ENCODE data around the gene BCL2.
"Not testable (repeated sequence)": the region's sequence is repeated elsewhere in the genome, so short reads cannot be mapped to it uniquely, and the experiment has no call there.

The BCL2 gene

DNA sequence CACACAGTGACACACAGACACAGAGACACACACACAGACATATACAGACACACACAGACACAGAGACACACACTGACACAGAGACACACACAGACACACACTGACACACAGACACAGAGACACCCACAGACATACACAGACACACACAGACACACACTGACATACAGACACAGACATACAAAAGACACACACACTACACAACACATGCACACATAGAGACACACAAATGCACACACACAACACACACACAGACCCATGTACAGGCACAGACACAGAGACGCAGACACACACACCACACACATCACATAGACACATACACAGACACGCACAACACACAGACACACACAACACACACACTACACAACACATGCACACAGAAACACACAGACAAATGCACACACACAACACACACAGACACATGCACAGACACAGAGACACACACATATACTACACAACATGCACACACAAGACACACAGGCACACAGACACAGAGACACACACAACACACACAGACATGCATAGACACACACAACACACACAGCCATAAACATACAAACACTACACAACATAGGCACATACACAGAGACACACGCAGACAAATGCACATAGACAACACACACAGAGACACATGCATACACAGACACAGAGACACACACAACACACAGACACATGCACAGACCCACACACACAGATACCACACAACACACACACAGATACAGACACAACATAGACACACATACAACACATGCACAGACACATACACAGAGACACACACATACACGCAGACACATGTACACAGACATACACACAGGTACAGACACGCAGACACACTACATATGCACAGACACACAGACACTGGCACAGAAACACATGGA, 120.5 kb downstream of the BCL2 start:
- no peak overlapping the region for H3K27ac ChIP-seq (ENCODE audit: low read depth, low read length)
- no peaks in the 10 kb centered on the region for H3K4me1 ChIP-seq (ENCODE audit: control insufficient read depth, insufficient read depth, low read length)
- no peaks in the 10 kb centered on the region for H3K36me3 ChIP-seq (ENCODE audit: control insufficient read depth, insufficient read depth, low read length)
- H3K27me3 ChIP-seq (ENCODE audit: control insufficient read depth, insufficient read depth, low read length) = no peaks in the 10 kb centered on the region
- H3K9ac ChIP-seq (ENCODE audit: low read length) = no peak overlapping the region
- H3K4me3 ChIP-seq (ENCODE audit: low read length) = peak overlapping the region; percentile 6

DNA sequence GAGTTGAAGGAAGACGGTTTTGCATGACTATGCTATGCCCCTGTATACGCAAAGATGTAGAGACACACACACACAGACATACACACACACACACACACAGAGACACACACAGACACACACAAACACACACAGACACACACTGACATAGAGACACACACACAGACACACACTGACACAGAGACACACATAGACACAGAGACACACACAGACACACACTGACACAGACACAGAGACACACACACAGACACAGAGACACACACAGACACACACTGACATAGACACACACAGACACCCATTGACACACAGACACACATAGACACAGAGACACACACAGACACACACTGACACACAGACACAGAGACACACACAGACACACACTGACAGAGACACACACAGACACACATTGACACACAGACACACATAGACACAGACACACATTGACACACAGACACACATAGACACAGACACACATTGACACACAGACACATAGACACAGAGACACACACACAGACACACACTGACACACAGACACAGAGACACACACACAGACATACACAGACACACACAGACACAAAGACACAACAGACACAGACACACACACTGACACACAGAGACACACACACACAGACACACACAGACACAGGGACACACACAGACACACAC, 121.3 kb downstream of the BCL2 start:
- no peak overlapping the region for H3K4me3 ChIP-seq (ENCODE audit: low read length)
- no peaks in the 10 kb centered on the region for H3K36me3 ChIP-seq (ENCODE audit: control insufficient read depth, insufficient read depth, low read length)
- H3K27ac ChIP-seq (ENCODE audit: low read depth, low read length) = no peak overlapping the region
- no peaks in the 10 kb centered on the region for H3K4me1 ChIP-seq (ENCODE audit: control insufficient read depth, insufficient read depth, low read length)
- H3K9ac ChIP-seq (ENCODE audit: low read length) = no peak overlapping the region
- H3K27me3 ChIP-seq (ENCODE audit: control insufficient read depth, insufficient read depth, low read length) = no peaks in the 10 kb centered on the region

DNA sequence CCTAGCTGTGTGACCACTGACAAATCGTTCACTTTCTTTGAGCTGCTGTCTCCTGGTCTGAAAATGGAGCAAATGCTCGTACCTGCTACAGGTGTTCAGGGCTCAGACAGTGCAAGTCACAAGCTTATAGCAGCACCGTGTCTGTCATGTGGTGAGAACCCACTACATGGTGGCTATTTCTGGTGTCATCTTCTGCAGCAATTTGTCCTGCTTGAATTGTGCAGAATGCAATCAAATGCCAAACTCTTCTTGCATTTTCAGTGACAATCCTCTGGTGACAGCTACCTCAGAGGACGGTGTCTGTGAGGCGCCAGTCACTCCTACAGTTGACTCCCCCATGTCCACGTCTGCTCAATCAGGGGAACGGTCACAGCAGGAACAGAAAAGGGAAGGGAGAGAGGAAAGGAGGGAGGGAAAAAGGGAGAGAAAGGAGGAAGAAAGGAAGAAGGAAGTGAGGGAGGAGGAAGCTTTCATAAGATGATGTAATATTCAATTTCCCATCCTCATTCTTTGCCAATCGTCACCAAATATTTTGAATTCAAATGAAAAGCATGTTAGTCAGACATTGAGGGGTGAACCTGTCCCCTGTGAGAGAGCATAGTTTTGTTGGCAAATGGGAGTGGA, 122.2 kb downstream of the BCL2 start:
- Histone ChIP-seq H3K4me1 (ENCODE audit: control insufficient read depth, insufficient read depth, low read length) (no peaks in the 10 kb centered on the region), H3K27ac (ENCODE audit: low read depth, low read length) (no peak overlapping the region), H3K36me3 (ENCODE audit: control insufficient read depth, insufficient read depth, low read length) (no peaks in the 10 kb centered on the region), H3K9ac (ENCODE audit: low read length) (no peak overlapping the region), H3K27me3 (ENCODE audit: control insufficient read depth, insufficient read depth, low read length) (no peaks in the 10 kb centered on the region), H3K4me3 (ENCODE audit: low read length) (no peak overlapping the region)

DNA sequence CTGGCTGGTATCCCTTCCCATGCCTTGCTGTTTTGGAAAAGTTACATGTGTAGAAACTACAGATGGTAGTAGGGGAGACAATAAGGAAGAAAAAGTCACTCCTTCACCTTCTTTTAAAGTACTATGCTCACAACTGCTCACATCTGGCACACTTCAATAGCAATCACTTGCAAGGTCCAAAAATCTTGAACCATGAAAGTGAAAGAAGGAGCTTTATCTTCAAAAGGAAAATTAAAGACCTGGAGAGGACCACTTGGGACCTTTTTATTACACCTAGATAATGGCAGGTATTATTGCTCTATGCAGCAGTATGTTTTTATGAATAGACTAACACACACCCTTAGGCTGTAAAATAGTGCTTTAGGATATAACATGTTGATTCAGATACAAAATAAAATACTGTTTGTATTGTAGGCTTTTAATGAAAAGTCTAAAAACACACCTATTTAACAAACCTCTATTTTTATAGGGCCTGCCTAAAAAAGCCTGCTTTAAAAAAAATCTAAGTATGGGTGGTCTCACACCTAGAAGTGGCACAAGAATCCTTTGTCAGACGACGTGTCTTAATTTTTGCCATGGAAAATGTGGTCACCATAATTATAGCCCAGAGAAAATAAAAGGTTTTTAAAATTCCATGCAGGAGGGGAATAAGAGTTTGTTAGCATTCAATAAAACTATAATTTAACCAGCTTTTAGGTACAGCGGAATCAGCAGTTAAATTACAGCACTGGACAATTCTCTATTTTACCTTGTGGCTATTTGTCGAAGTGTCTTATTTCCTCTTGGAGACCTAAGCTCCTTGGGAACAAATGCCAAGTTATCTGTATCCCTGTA, 124.0 kb downstream of the BCL2 start:
- H3K4me3 ChIP-seq (ENCODE audit: low read length) = no peak overlapping the region
- H3K27me3 ChIP-seq (ENCODE audit: control insufficient read depth, insufficient read depth, low read length) = no peaks in the 10 kb centered on the region
- no peak overlapping the region for H3K9ac ChIP-seq (ENCODE audit: low read length)
- no peak overlapping the region for H3K27ac ChIP-seq (ENCODE audit: low read depth, low read length)
- H3K36me3 ChIP-seq (ENCODE audit: control insufficient read depth, insufficient read depth, low read length) = no peaks in the 10 kb centered on the region
- H3K4me1 ChIP-seq (ENCODE audit: control insufficient read depth, insufficient read depth, low read length) = no peaks in the 10 kb centered on the region

DNA sequence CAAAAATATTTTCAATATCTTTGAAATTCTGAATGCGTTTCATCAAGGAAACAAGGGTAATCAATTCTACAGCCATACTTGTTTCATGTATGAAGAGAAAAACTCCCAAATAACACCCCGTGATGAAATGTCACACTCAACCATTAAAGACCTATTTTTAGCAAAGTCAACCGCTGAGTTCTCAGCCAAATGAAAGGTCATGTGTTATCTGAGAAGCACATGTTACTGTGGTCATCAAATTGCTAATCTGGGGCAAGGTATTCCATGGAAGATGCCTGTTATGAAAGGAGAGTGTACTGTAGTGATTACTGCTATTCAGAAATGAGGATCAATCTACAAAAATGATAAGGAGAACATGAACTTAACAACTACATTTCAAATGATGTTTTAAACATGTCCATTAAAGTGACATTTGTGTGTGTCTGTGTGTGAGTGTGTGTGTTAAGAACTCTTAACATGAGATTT, 126.7 kb downstream of the BCL2 start:
- Histone ChIP-seq H3K27ac (ENCODE audit: low read depth, low read length) (no peak overlapping the region), H3K27me3 (ENCODE audit: control insufficient read depth, insufficient read depth, low read length) (no peaks in the 10 kb centered on the region), H3K9ac (ENCODE audit: low read length) (no peak overlapping the region), H3K4me1 (ENCODE audit: control insufficient read depth, insufficient read depth, low read length) (peaks cover 3% of the 10 kb centered on the region), H3K36me3 (ENCODE audit: control insufficient read depth, insufficient read depth, low read length) (no peaks in the 10 kb centered on the region), H3K4me3 (ENCODE audit: low read length) (no peak overlapping the region)

DNA sequence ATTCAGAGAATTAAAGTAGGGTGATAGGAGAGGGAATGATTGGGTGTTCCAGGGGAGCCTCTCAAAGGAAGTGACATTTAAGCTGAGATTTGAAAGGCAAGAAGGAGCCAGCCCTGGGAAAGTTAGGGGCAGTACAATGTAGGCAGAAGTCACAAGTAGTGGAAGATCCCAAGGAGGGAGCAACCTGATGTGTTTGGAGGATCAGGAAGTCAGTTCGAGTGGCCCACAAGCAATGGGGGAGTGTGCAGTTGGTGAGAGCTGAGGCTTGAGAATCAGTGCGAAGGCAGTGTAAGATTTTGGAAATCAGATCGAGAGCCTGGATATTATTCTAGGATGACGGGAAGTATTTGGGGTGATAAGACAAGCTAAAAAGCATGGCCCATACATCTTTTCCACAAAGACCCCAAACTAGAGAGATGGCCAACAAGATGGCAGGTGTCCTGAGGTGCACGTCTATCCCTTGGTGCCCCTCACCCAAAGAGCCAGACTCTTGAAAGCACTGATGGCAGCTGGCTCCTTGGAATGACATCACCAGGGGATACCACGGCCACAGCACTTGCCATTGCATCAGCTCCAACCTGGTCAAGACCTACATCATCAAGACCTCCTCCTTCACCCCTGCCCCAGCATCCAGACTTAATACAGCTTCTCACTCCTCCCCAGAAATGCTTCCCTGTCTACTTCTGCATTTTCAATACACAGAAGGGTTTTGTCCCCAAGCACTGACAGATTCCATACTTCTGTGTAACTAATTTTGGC, 127.3 kb downstream of the BCL2 start:
- Histone ChIP-seq H3K9ac (ENCODE audit: low read length) (no peak overlapping the region), H3K4me3 (ENCODE audit: low read length) (no peak overlapping the region), H3K36me3 (ENCODE audit: control insufficient read depth, insufficient read depth, low read length) (no peaks in the 10 kb centered on the region), H3K4me1 (ENCODE audit: control insufficient read depth, insufficient read depth, low read length) (peaks cover 9% of the 10 kb centered on the region), H3K27me3 (ENCODE audit: control insufficient read depth, insufficient read depth, low read length) (no peaks in the 10 kb centered on the region), H3K27ac (ENCODE audit: low read depth, low read length) (no peak overlapping the region)

DNA sequence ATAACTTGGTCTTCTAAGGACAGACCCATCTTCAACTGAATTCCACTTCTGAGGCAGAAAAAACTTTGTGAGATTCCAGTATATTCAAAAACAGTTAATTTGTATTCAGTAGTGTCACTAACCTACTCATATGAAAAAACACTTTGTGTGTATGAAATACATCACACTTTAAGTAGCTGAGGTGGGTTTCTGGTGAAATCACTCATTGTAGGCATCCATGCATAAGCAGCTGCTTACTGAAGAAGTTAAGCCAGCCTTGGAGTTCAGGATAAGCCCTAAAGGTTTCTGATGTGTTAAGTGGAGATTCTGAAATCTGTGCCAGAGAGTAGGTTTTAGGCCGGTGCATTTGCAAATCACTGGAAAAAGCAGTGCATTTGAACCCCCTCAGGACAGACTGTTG, 128.2 kb downstream of the BCL2 start:
- no peaks in the 10 kb centered on the region for H3K27me3 ChIP-seq (ENCODE audit: control insufficient read depth, insufficient read depth, low read length)
- no peak overlapping the region for H3K27ac ChIP-seq (ENCODE audit: low read depth, low read length)
- peaks cover 13% of the 10 kb centered on the region for H3K4me1 ChIP-seq (ENCODE audit: control insufficient read depth, insufficient read depth, low read length)
- no peaks in the 10 kb centered on the region for H3K36me3 ChIP-seq (ENCODE audit: control insufficient read depth, insufficient read depth, low read length)
- H3K4me3 ChIP-seq (ENCODE audit: low read length) = no peak overlapping the region
- H3K9ac ChIP-seq (ENCODE audit: low read length) = no peak overlapping the region

DNA sequence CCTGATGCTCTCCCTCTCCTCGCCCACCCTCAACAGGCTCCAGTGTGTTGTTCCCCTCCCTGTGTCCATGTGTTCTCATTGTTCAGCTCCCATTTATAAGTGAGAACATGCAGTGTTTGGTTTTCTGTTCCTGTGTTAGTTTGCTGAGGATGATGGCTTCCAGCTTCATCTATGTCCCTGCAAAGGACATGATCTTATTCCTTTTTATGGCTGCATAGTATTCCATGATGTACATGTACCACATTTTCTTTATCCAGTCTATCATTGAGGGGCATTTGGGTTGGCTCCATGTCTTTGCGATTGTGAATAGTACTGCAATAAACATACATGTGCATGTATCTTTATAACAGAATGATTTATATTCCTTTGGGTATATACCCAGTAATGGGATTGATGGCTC, 128.7 kb downstream of the BCL2 start:
- H3K27me3 ChIP-seq (ENCODE audit: control insufficient read depth, insufficient read depth, low read length); H3K27ac ChIP-seq (ENCODE audit: low read depth, low read length); H3K9ac ChIP-seq (ENCODE audit: low read length); H3K36me3 ChIP-seq (ENCODE audit: control insufficient read depth, insufficient read depth, low read length); H3K4me3 ChIP-seq (ENCODE audit: low read length): not testable (repeated sequence)
- peaks cover 18% of the 10 kb centered on the region for H3K4me1 ChIP-seq (ENCODE audit: control insufficient read depth, insufficient read depth, low read length)

DNA sequence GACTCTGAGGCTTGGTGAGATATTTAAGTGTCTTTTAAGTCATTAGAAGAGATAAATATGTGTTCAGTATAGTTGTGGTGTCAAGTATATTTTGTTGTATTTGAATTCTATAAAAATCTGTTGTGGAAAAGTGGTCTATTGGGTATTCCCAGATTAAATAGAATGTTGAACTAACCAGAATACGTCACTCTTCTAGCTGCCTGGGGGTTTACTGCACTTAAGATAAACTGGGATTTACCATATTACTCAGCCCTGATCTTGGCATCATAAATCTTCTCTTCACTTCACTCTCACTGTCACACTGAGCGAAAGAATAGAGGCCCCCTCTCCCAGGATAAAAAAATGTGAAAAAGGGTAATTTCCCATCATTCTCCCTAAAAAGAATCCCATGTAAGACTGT, 129.8 kb downstream of the BCL2 start:
- no peak overlapping the region for H3K27ac ChIP-seq (ENCODE audit: low read depth, low read length)
- no peak overlapping the region for H3K4me3 ChIP-seq (ENCODE audit: low read length)
- H3K9ac ChIP-seq (ENCODE audit: low read length) = no peak overlapping the region
- no peaks in the 10 kb centered on the region for H3K36me3 ChIP-seq (ENCODE audit: control insufficient read depth, insufficient read depth, low read length)
- peaks cover 22% of the 10 kb centered on the region for H3K4me1 ChIP-seq (ENCODE audit: control insufficient read depth, insufficient read depth, low read length)
- no peaks in the 10 kb centered on the region for H3K27me3 ChIP-seq (ENCODE audit: control insufficient read depth, insufficient read depth, low read length)

DNA sequence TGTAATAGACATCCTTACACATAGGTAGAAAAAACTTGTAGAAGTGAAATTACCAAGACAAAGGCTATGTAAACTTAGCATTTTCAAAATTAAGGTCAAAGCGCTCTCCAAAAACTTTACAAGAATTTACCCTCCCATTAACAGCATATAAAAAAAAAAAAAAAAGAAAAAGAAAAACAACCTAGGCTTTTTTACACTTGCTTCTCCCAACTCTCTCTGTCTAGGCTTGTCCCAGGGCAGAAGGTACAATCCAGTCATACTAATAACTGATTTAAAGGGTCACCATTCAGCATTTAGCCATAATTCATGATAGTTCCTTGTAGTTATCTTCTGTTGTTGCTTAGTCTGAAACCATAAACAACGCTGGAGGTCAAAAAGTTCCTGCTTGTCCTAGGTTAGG, 130.5 kb downstream of the BCL2 start:
- H3K27me3 ChIP-seq (ENCODE audit: control insufficient read depth, insufficient read depth, low read length) = no peaks in the 10 kb centered on the region

DNA sequence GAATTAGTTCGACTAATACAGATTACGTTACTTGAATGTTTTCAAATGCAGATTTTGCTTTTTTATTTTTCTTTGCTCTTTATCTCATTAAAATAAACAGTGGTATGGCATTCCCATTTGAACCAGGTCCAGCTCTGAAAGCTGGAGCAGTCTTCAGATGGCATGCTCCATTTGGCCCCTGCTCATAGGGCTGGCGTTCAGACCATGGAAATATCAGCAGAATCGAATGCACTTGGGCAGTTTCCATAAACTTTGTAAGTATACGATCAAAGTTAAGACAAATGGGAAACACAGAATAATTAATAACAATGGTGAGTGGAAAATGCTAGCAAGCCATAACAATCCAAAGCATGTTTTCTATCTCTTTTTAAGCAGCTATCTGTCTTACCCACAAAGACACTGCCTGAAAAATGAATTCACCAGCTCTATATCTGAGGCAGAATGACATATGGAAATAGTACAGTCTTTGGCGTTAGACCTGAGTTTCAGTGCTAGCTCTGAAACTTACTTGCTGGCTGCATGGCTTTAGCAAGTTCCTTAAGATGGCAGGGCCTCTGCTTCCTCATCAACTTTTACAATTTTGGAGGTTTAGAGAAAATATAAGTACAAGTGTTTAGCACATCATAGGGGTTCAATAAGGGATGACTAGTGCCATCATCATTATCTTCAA, 131.6 kb downstream of the BCL2 start:
- H3K4me1 ChIP-seq (ENCODE audit: control insufficient read depth, insufficient read depth, low read length) = peaks cover 22% of the 10 kb centered on the region
- H3K36me3 ChIP-seq (ENCODE audit: control insufficient read depth, insufficient read depth, low read length) = no peaks in the 10 kb centered on the region
- H3K9ac ChIP-seq (ENCODE audit: low read length) = no peak overlapping the region
- H3K27ac ChIP-seq (ENCODE audit: low read depth, low read length) = no peak overlapping the region
- no peaks in the 10 kb centered on the region for H3K27me3 ChIP-seq (ENCODE audit: control insufficient read depth, insufficient read depth, low read length)
- no peak overlapping the region for H3K4me3 ChIP-seq (ENCODE audit: low read length)

More for the DNA sequence above, 130.5 kb downstream of the BCL2 start:
- Histone ChIP-seq H3K9ac (ENCODE audit: low read length) (no peak overlapping the region), H3K36me3 (ENCODE audit: control insufficient read depth, insufficient read depth, low read length) (no peaks in the 10 kb centered on the region), H3K4me3 (ENCODE audit: low read length) (no peak overlapping the region), H3K27ac (ENCODE audit: low read depth, low read length) (no peak overlapping the region), H3K4me1 (ENCODE audit: control insufficient read depth, insufficient read depth, low read length) (peaks cover 22% of the 10 kb centered on the region)

Measured in rectal smooth muscle tissue (tissue), 1 donor.